ENCODE results near the gene TGFBI. TPM values are rescaled to one million over a fixed set of nuclear protein-coding genes. Genes with fewer than 3 reads are reported as not detected.

The TGFBI gene
- total RNA-seq, 1 experiment from 2014 or later, result 3.2 TPM

- Histone ChIP-seq H3K36me3 (replicated peaks; ENCODE audit: control insufficient read depth, insufficient read depth, low read length) (no peaks in the 10 kb centered on the region), H3K4me3 (ENCODE audit: insufficient read depth, low read depth, low read length) (no peak overlapping the region), H3K27me3 (ENCODE audit: control insufficient read depth, insufficient read depth, low read length) (no peaks in the 10 kb centered on the region; the same call in 1 of the 2 replicates)
- no peak for DNase-seq
Observed at GRCh38 chr5:136066661-136067271, 38.0 kb downstream of the TGFBI start.

GRCh38 chr5:136067422-136067821 is 38.6 kb downstream of the TGFBI start:
- no peak overlapping the region for H3K4me3 ChIP-seq (ENCODE audit: insufficient read depth, low read depth, low read length)
- no peaks in the 10 kb centered on the region; the same call in 1 of the 2 replicates for H3K27me3 ChIP-seq (ENCODE audit: control insufficient read depth, insufficient read depth, low read length)
- no peaks in the 10 kb centered on the region for H3K36me3 ChIP-seq (replicated peaks; ENCODE audit: control insufficient read depth, insufficient read depth, low read length)
- no peak for DNase-seq

- DNase-seq, result no peak
Observed at GRCh38 chr5:136070486-136071285, 41.9 kb downstream of the TGFBI start.

GRCh38 chr5:136073714-136074529 is 45.1 kb downstream of the TGFBI start:
- H3K27me3 ChIP-seq (ENCODE audit: control insufficient read depth, insufficient read depth, low read length), result no peaks in the 10 kb centered on the region; the same call in 1 of the 2 replicates
- DNase-seq, result no peak
- no peak overlapping the region for H3K4me3 ChIP-seq (ENCODE audit: insufficient read depth, low read depth, low read length)
- no peaks in the 10 kb centered on the region for H3K36me3 ChIP-seq (replicated peaks; ENCODE audit: control insufficient read depth, insufficient read depth, low read length)

More at GRCh38 chr5:136070486-136071285, 41.9 kb downstream of the TGFBI start:
- Histone ChIP-seq H3K4me3 (ENCODE audit: insufficient read depth, low read depth, low read length) (no peak overlapping the region), H3K27me3 (ENCODE audit: control insufficient read depth, insufficient read depth, low read length) (no peaks in the 10 kb centered on the region; the same call in 1 of the 2 replicates), H3K36me3 (replicated peaks; ENCODE audit: control insufficient read depth, insufficient read depth, low read length) (no peaks in the 10 kb centered on the region)

- DNase-seq, result peak; percentile 38
- H3K4me3 ChIP-seq (ENCODE audit: insufficient read depth, low read depth, low read length), result no peak overlapping the region
- no peaks in the 10 kb centered on the region for H3K27me3 ChIP-seq (ENCODE audit: control insufficient read depth, insufficient read depth, low read length)
- no peaks in the 10 kb centered on the region for H3K36me3 ChIP-seq (replicated peaks; ENCODE audit: control insufficient read depth, insufficient read depth, low read length)
Observed at GRCh38 chr5:136075466-136075891, 46.7 kb downstream of the TGFBI start.

- Histone ChIP-seq H3K4me3 (ENCODE audit: insufficient read depth, low read depth, low read length) (no peak overlapping the region), H3K36me3 (replicated peaks; ENCODE audit: control insufficient read depth, insufficient read depth, low read length) (no peaks in the 10 kb centered on the region), H3K27me3 (ENCODE audit: control insufficient read depth, insufficient read depth, low read length) (no peaks in the 10 kb centered on the region)
- DNase-seq, result no peak
Observed at GRCh38 chr5:136076067-136076466, 47.3 kb downstream of the TGFBI start.

- Histone ChIP-seq H3K36me3 (replicated peaks; ENCODE audit: control insufficient read depth, insufficient read depth, low read length) (no peaks in the 10 kb centered on the region), H3K27me3 (ENCODE audit: control insufficient read depth, insufficient read depth, low read length) (no peaks in the 10 kb centered on the region), H3K4me3 (ENCODE audit: insufficient read depth, low read depth, low read length) (no peak overlapping the region)
- no peak for DNase-seq
Observed at GRCh38 chr5:136076881-136077445, 48.2 kb downstream of the TGFBI start.

GRCh38 chr5:136079195-136079985 is 50.6 kb downstream of the TGFBI start:
- peak; percentile 78 for DNase-seq
- Histone ChIP-seq H3K4me3 (ENCODE audit: insufficient read depth, low read depth, low read length) (peak overlapping the region; percentile 44; the same call in 1 of the 2 replicates), H3K36me3 (replicated peaks; ENCODE audit: control insufficient read depth, insufficient read depth, low read length) (no peaks in the 10 kb centered on the region), H3K27me3 (ENCODE audit: control insufficient read depth, insufficient read depth, low read length) (no peaks in the 10 kb centered on the region; the same call in 1 of the 2 replicates)

GRCh38 chr5:136080113-136080482 is 51.3 kb downstream of the TGFBI start:
- Histone ChIP-seq H3K27me3 (ENCODE audit: control insufficient read depth, insufficient read depth, low read length) (no peaks in the 10 kb centered on the region; the same call in 1 of the 2 replicates), H3K36me3 (replicated peaks; ENCODE audit: control insufficient read depth, insufficient read depth, low read length) (no peaks in the 10 kb centered on the region), H3K4me3 (ENCODE audit: insufficient read depth, low read depth, low read length) (peak overlapping the region; percentile 44; the same call in 1 of the 2 replicates)
- no peak for DNase-seq

- DNase-seq, result peak; percentile 83
- no peaks in the 10 kb centered on the region; the same call in 1 of the 2 replicates for H3K27me3 ChIP-seq (ENCODE audit: control insufficient read depth, insufficient read depth, low read length)
- H3K4me3 ChIP-seq (ENCODE audit: insufficient read depth, low read depth, low read length), result peak overlapping the region; percentile 44; the same call in 1 of the 2 replicates
- H3K36me3 ChIP-seq (replicated peaks; ENCODE audit: control insufficient read depth, insufficient read depth, low read length), result no peaks in the 10 kb centered on the region
Observed at GRCh38 chr5:136080483-136081216, 51.9 kb downstream of the TGFBI start.

- no peaks in the 10 kb centered on the region; the same call in 1 of the 2 replicates for H3K27me3 ChIP-seq (ENCODE audit: control insufficient read depth, insufficient read depth, low read length)
- H3K4me3 ChIP-seq (ENCODE audit: insufficient read depth, low read depth, low read length), result no peak overlapping the region
- DNase-seq, result no peak
Observed at GRCh38 chr5:136081217-136081591, 52.4 kb downstream of the TGFBI start.

GRCh38 chr5:136082390-136083193 is 53.8 kb downstream of the TGFBI start:
- peak; percentile 83 for DNase-seq
- Histone ChIP-seq H3K4me3 (ENCODE audit: insufficient read depth, low read depth, low read length) (no peak overlapping the region), H3K27me3 (ENCODE audit: control insufficient read depth, insufficient read depth, low read length) (no peaks in the 10 kb centered on the region; the same call in 1 of the 2 replicates), H3K36me3 (replicated peaks; ENCODE audit: control insufficient read depth, insufficient read depth, low read length) (no peaks in the 10 kb centered on the region)

More at GRCh38 chr5:136081217-136081591, 52.4 kb downstream of the TGFBI start:
- no peaks in the 10 kb centered on the region for H3K36me3 ChIP-seq (replicated peaks; ENCODE audit: control insufficient read depth, insufficient read depth, low read length)
